Hepatocyte (in vitro differentiated cells): ENCODE data around the gene WSCD1. TPM values are rescaled to one million over a fixed set of nuclear protein-coding genes. Genes with fewer than 3 reads are reported as not detected.

Experiments used
- DNase-seq: peaks from one replicate; pipeline ENCODE4 v3.0.0-alpha.2; 2016; ENCODE audit warnings: low spot score
- H2AFZ ChIP-seq: fragments of 200-600 bp; sonication (generic); 2 replicates; pipeline ENCODE4 v1.6.0; 2016; ENCODE audit warnings: antibody characterized with exemption, mild to moderate bottlenecking
- H3K27ac ChIP-seq: fragments of 200-600 bp; sonication (generic); 2 replicates; pipeline ENCODE4 v1.5.1; 2016; ENCODE audit warnings: mild to moderate bottlenecking
- H3K27me3 ChIP-seq: fragments of 200-600 bp; sonication (generic); 2 replicates; pipeline ENCODE4 v1.6.1; 2016
- H3K36me3 ChIP-seq: fragments of 200-600 bp; sonication (generic); replicated peaks from 2 replicates; pipeline ENCODE4 v1.5.1; 2016; ENCODE audit warnings: low read depth; ENCODE audit not compliant: insufficient read depth
- H3K4me1 ChIP-seq: fragments of 200-600 bp; sonication (generic); 2 replicates; pipeline ENCODE4 v1.5.1; 2016; ENCODE audit warnings: mild to moderate bottlenecking, moderate library complexity; ENCODE audit not compliant: insufficient read depth
- H3K4me2 ChIP-seq: fragments of 200-600 bp; sonication (generic); 2 replicates; pipeline ENCODE4 v1.6.0; 2016
- H3K4me3 ChIP-seq: fragments of 200-600 bp; sonication (generic); 2 replicates; pipeline ENCODE4 v1.5.1; 2016; ENCODE audit warnings: mild to moderate bottlenecking
- H3K79me2 ChIP-seq: fragments of 200-600 bp; sonication (generic); 2 replicates; pipeline ENCODE4 v1.6.0; 2017; ENCODE audit warnings: mild to moderate bottlenecking
- H3K9me2 ChIP-seq: fragments of 200-600 bp; sonication (generic); replicated peaks from 2 replicates; pipeline ENCODE4 v1.6.0; 2017; ENCODE audit warnings: mild to moderate bottlenecking; ENCODE audit not compliant: insufficient read depth
- H3K9me3 ChIP-seq: fragments of 200-600 bp; sonication (generic); 2 replicates; pipeline ENCODE4 v1.5.1; 2016; ENCODE audit warnings: low read depth, mild to moderate bottlenecking
- H4K20me1 ChIP-seq: fragments of 200-600 bp; sonication (generic); 2 replicates; pipeline ENCODE4 v1.6.0; 2016; ENCODE audit warnings: mild to moderate bottlenecking; ENCODE audit not compliant: insufficient read depth, poor library complexity, severe bottlenecking
- EZH2 ChIP-seq: fragments of 200-600 bp; sonication (generic); IDR thresholded peaks from 2 replicates; pipeline ENCODE4 v1.6.1; 2016; ENCODE audit warnings: antibody characterized with exemption, mild to moderate bottlenecking, borderline replicate concordance
- EZH2phosphoT487 ChIP-seq: fragments of 200-600 bp; sonication (generic); IDR thresholded peaks from one replicate; pipeline ENCODE4 v1.6.1; 2018; ENCODE audit warnings: antibody characterized with exemption, mild to moderate bottlenecking, low read depth, moderate library complexity; ENCODE audit not compliant: unreplicated experiment, severe bottlenecking
- WGBS: methylation state at CpG from one replicate; pipeline ENCODE4 v1.1.6; 2016; ENCODE audit warnings: low lambda C conversion rate; ENCODE audit errors: missing lambda C conversion rate; 5-methylcytosine and 5-hydroxymethylcytosine counted together
- polyA plus RNA-seq: library from polyadenylated mRNA; unstranded; fragments of >200 nt; fragmentation: Nextera tagmentation; extraction: Ambion mirVana; gene quantifications from 2 replicates; pipeline ENCODE4 v1.2.1, GENCODE V29; 2016
- total RNA-seq: library from RNA; depleted of rRNA; stranded (reverse); fragments of >200 nt; gene quantifications from 2 replicates; pipeline ENCODE4 v1.2.3, GENCODE V29; 2014
- TF ChIP-seq, protein P1 (sequence below): fragments of 200-600 bp; sonication (generic); IDR thresholded peaks from 2 replicates; pipeline ENCODE4 v1.5.1; 2016; ENCODE audit warnings: antibody characterized with exemption, mild to moderate bottlenecking; ENCODE audit not compliant: poor library complexity

The WSCD1 gene
- total and polyA plus RNA-seq, 2 experiments from 2014 or later: 1.5 to 4.4 TPM

DNA sequence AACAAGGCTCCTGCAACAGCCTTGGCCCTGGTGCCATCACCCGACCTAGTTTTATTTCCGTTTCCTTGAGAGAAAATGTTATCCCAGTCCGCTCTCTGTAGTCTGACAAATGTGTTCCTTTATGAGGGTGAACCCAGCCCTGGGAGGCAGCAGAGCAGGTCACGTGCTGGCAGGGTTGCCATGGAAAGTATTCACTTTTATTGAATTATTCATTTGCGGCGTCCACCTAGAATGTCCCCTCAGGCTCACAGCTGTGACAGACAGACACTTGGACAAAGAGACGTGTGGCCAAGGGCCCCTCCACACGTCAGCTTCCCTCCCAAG is 90.0 kb downstream of the WSCD1 start:
- Histone ChIP-seq H3K9me2 (no peaks in the 10 kb centered on the region), H3K4me3 (no peak overlapping the region), H4K20me1 (no peaks in the 10 kb centered on the region), H3K4me1 (no peaks in the 10 kb centered on the region), H3K36me3 (no peaks in the 10 kb centered on the region), H3K27me3 (no peaks in the 10 kb centered on the region), H3K79me2 (no peaks in the 10 kb centered on the region), H3K27ac (no peak overlapping the region), H2AFZ (no peak overlapping the region), H3K4me2 (no peak overlapping the region), H3K9me3 (no peaks in the 10 kb centered on the region)
- WGBS: 83% methylated on average over 8 of the region's 8 CpGs
- TF ChIP-seq, protein P1, sequence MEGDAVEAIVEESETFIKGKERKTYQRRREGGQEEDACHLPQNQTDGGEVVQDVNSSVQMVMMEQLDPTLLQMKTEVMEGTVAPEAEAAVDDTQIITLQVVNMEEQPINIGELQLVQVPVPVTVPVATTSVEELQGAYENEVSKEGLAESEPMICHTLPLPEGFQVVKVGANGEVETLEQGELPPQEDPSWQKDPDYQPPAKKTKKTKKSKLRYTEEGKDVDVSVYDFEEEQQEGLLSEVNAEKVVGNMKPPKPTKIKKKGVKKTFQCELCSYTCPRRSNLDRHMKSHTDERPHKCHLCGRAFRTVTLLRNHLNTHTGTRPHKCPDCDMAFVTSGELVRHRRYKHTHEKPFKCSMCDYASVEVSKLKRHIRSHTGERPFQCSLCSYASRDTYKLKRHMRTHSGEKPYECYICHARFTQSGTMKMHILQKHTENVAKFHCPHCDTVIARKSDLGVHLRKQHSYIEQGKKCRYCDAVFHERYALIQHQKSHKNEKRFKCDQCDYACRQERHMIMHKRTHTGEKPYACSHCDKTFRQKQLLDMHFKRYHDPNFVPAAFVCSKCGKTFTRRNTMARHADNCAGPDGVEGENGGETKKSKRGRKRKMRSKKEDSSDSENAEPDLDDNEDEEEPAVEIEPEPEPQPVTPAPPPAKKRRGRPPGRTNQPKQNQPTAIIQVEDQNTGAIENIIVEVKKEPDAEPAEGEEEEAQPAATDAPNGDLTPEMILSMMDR: no peak
- TF ChIP-seq EZH2 (no peak), EZH2phosphoT487 (no peak)
- DNase-seq: no peak

DNA sequence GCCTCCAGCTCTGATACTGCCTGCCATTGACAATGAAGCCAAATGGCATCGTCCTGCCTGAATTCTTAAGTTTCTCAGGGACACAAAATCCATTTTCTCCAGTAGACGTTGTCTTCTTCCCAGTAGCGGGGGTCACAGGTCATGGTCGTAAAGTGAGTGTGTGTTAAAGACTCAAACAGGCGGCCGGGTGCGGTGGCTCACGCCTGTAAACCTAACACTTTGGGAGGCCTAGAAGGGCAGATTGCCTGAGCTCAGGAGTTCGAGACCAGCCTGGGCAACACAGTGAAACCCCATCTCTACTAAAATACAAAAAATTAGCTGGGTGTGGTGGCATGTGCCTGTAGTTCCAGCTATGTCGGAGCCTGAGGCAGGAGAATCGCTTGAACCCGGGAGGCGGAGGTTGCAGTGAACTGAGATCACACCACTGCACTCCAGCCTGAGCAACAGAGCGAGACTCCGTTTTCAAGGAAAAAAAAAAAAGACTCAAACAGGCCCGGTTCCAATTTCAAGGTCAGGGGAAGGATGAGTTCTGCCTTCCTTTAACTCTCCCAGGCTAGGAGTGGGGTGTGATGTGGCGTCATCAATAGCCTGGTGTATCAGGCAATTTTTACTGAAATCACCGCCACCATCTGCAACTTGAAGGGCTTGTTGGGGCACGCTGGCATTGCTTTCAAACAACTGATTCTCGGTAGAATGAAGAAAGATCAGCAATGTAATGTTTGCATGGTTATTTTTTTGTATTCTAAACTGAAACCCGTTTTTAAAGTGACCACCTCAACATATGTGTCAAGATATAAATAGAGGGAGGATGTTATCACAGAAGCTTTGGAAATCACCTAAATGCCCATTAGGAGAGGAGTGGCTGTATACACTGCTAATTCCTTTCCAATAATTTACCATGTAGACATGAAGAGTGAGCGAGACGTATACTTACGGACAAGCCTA is 91.0 kb downstream of the WSCD1 start:
- Histone ChIP-seq H3K4me2 (no peak overlapping the region), H3K4me3 (no peak overlapping the region), H3K4me1 (no peaks in the 10 kb centered on the region), H2AFZ (no peak overlapping the region), H3K36me3 (no peaks in the 10 kb centered on the region), H3K79me2 (no peaks in the 10 kb centered on the region), H3K27me3 (no peaks in the 10 kb centered on the region), H4K20me1 (no peaks in the 10 kb centered on the region), H3K27ac (no peak overlapping the region), H3K9me3 (no peaks in the 10 kb centered on the region), H3K9me2 (no peaks in the 10 kb centered on the region)
- no peak for DNase-seq
- TF ChIP-seq, protein P1: no peak
- no peak for TF ChIP-seq EZH2phosphoT487
- WGBS: 86% methylated on average over 24 of the region's 24 CpGs

DNA sequence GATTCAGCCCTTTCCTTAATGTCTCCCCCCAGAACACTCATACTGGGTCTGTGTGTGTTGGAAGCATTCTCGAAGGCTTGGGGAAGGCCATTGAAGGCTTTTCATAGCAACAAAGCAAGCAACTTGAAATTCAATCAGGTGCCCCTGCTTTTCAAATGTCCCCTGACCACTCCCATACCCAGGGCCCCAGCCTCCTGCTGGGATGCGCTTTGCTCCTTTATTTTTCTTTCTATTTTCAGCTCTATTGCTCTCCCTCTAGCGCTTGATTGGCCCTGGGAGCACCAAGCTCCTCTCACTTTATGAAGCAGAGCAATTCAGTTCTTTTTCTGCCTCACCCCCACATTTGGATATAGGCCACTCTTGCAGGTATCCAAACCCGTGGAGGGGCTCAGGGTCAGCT is 92.0 kb downstream of the WSCD1 start:
- Histone ChIP-seq H3K4me3 (no peak overlapping the region), H3K27me3 (no peaks in the 10 kb centered on the region), H3K4me2 (no peak overlapping the region), H4K20me1 (no peaks in the 10 kb centered on the region), H3K4me1 (no peaks in the 10 kb centered on the region), H3K9me2 (no peaks in the 10 kb centered on the region), H3K27ac (no peak overlapping the region), H3K36me3 (no peaks in the 10 kb centered on the region), H2AFZ (no peak overlapping the region), H3K79me2 (no peaks in the 10 kb centered on the region), H3K9me3 (no peaks in the 10 kb centered on the region)
- DNase-seq: no peak
- TF ChIP-seq EZH2 (no peak), EZH2phosphoT487 (no peak)
- TF ChIP-seq, protein P1: no peak
- WGBS: 34% methylated on average over 4 of the region's 4 CpGs
